GM21515 (cell line): Measurements from ENCODE around the gene CTNNA2.

Experiments
- ATAC-seq: cut with Tn5 transposase; IDR thresholded peaks from one replicate; pipeline ENCODE4 v1.9.1; 2021; ENCODE audit not compliant: unreplicated experiment

CTNNA2 gene

GRCh38 chr2:80354858-80355257 is 842.0 kb downstream of the CTNNA2 start:
- no peak for ATAC-seq

GRCh38 chr2:80361904-80362303 is 849.1 kb downstream of the CTNNA2 start:
- ATAC-seq: no peak

- no peak for ATAC-seq
These were observed 850.5 kb downstream of the CTNNA2 start for GRCh38 chr2:80363330-80363729.

- ATAC-seq: no peak
These were observed 851.0 kb downstream of the CTNNA2 start for GRCh38 chr2:80363791-80364349.

- ATAC-seq: no peak
These were observed 851.8 kb downstream of the CTNNA2 start for GRCh38 chr2:80364524-80365212.

GRCh38 chr2:80365762-80366161 is 852.9 kb downstream of the CTNNA2 start:
- ATAC-seq: no peak

- no peak for ATAC-seq
These were observed 857.6 kb downstream of the CTNNA2 start for GRCh38 chr2:80370375-80371009.

- ATAC-seq: no peak
These were observed 861.3 kb downstream of the CTNNA2 start for GRCh38 chr2:80374105-80374504.

GRCh38 chr2:80377071-80377470 is 864.2 kb downstream of the CTNNA2 start:
- no peak for ATAC-seq

- ATAC-seq: no peak
These were observed 867.9 kb downstream of the CTNNA2 start for GRCh38 chr2:80380736-80381135.

- no peak for ATAC-seq
These were observed 868.8 kb downstream of the CTNNA2 start for GRCh38 chr2:80381666-80382065.

GRCh38 chr2:80392441-80392840 is 879.6 kb downstream of the CTNNA2 start:
- no peak for ATAC-seq

GRCh38 chr2:80393991-80394390 is 881.1 kb downstream of the CTNNA2 start:
- no peak for ATAC-seq

GRCh38 chr2:80395251-80395650 is 882.4 kb downstream of the CTNNA2 start:
- ATAC-seq: no peak

- no peak for ATAC-seq
These were observed 883.4 kb downstream of the CTNNA2 start for GRCh38 chr2:80396276-80396675.

- ATAC-seq: no peak
These were observed 890.2 kb downstream of the CTNNA2 start for GRCh38 chr2:80403081-80403480.

GRCh38 chr2:80407377-80407776 is 894.5 kb downstream of the CTNNA2 start:
- no peak for ATAC-seq

GRCh38 chr2:80410346-80410745 is 897.5 kb downstream of the CTNNA2 start:
- ATAC-seq: no peak

- ATAC-seq: no peak
These were observed 900.3 kb downstream of the CTNNA2 start for GRCh38 chr2:80413136-80413535.

GRCh38 chr2:80417737-80418136 is 904.9 kb downstream of the CTNNA2 start:
- ATAC-seq: no peak

- ATAC-seq: no peak
These were observed 907.8 kb downstream of the CTNNA2 start for GRCh38 chr2:80420530-80421208.

- ATAC-seq: no peak
These were observed 916.4 kb downstream of the CTNNA2 start for GRCh38 chr2:80429251-80429650.
